SK-N-SH treated with all-trans-retinoic acid at 6 μM for 48 hours (cell line): ENCODE results near the gene ME3.

ENCODE experiments used
- ATAC-seq: fragments of 200-7000 bp; cut with Tn5 transposase; 3 replicates; pipeline ENCODE4 v1.9.1; 2020; ENCODE audit warnings: mild to moderate bottlenecking, moderate library complexity
- ARNTL ChIP-seq: fragments of 450-650 bp; formaldehyde crosslinking; IDR thresholded peaks from 2 replicates; pipeline ENCODE4 v1.5.0; 2020; ENCODE audit warnings: low read depth, mild to moderate bottlenecking, moderate library complexity, borderline replicate concordance
- BACH2 ChIP-seq: fragments of 250-450 bp; sonication (Bioruptor Pico); IDR thresholded peaks from 2 replicates; pipeline ENCODE4 v1.9.0; 2021; ENCODE audit warnings: mild to moderate bottlenecking, borderline replicate concordance
- CSDC2 ChIP-seq: fragments of 250-450 bp; sonication (Bioruptor Pico); IDR thresholded peaks from 2 replicates; pipeline ENCODE4 v1.5.0; 2020; ENCODE audit warnings: mild to moderate bottlenecking, moderate library complexity
- ESRRG ChIP-seq: fragments of 250-450 bp; sonication (Bioruptor Pico); IDR thresholded peaks from 2 replicates; pipeline ENCODE4 v1.6.1; 2021; ENCODE audit warnings: mild to moderate bottlenecking
- GLIS3 ChIP-seq: fragments of 250-450 bp; sonication (Bioruptor Pico); IDR thresholded peaks from 2 replicates; pipeline ENCODE4 v1.5.0; 2020; ENCODE audit warnings: mild to moderate bottlenecking, moderate library complexity
- OSR1 ChIP-seq: fragments of 250-450 bp; sonication (Bioruptor Pico); IDR thresholded peaks from 2 replicates; pipeline ENCODE4 v1.8.0; 2022; ENCODE audit warnings: moderate library complexity, mild to moderate bottlenecking, inconsistent platforms
- RARB ChIP-seq: fragments of 250-450 bp; sonication (Bioruptor Pico); IDR thresholded peaks from 2 replicates; pipeline ENCODE4 v1.8.0; 2021; ENCODE audit warnings: mild to moderate bottlenecking, moderate library complexity
- TCF4 ChIP-seq: fragments of 250-450 bp; sonication (Bioruptor Pico); IDR thresholded peaks from 2 replicates; pipeline ENCODE4 v1.8.0; 2021; ENCODE audit warnings: mild to moderate bottlenecking, moderate library complexity, borderline replicate concordance
- TOX ChIP-seq: fragments of 250-450 bp; sonication (Bioruptor Pico); IDR thresholded peaks from 2 replicates; pipeline ENCODE4 v1.8.0; 2021; ENCODE audit warnings: mild to moderate bottlenecking, moderate library complexity, borderline replicate concordance
- ZFP3 ChIP-seq: fragments of 250-450 bp; sonication (Bioruptor Pico); IDR thresholded peaks from 2 replicates; pipeline ENCODE4 v1.5.0; 2020; ENCODE audit warnings: mild to moderate bottlenecking, moderate library complexity
- ZFP30 ChIP-seq: fragments of 450-650 bp; formaldehyde crosslinking; IDR thresholded peaks from 2 replicates; pipeline ENCODE4 v1.5.0; 2022; ENCODE audit warnings: mild to moderate bottlenecking, moderate library complexity
- ZNF565 ChIP-seq: fragments of 450-650 bp; formaldehyde crosslinking; conservative IDR thresholded peaks from 2 replicates; pipeline ENCODE4 v1.5.0; 2020; ENCODE audit warnings: low read depth, mild to moderate bottlenecking, moderate library complexity
- TF ChIP-seq, protein P1 (sequence below): fragments of 250-450 bp; sonication (Bioruptor Pico); IDR thresholded peaks from 2 replicates; pipeline ENCODE4 v1.5.1; 2020; ENCODE audit warnings: low read depth, mild to moderate bottlenecking, moderate library complexity
- TF ChIP-seq, protein P2 (sequence below): fragments of 250-450 bp; sonication (Bioruptor Pico); IDR thresholded peaks from 2 replicates; pipeline ENCODE4 v1.8.0; 2020; ENCODE audit warnings: mild to moderate bottlenecking, moderate library complexity, borderline replicate concordance
- TF ChIP-seq, protein P3 (sequence below): fragments of 250-450 bp; sonication (Bioruptor Pico); IDR thresholded peaks from 2 replicates; pipeline ENCODE4 v1.5.0; 2020; ENCODE audit warnings: mild to moderate bottlenecking, moderate library complexity
- TF ChIP-seq, protein P4 (sequence below): fragments of 250-450 bp; sonication (Bioruptor Pico); IDR thresholded peaks from 2 replicates; pipeline ENCODE4 v1.5.1; 2021; ENCODE audit warnings: mild to moderate bottlenecking, moderate library complexity

Gene ME3

DNA sequence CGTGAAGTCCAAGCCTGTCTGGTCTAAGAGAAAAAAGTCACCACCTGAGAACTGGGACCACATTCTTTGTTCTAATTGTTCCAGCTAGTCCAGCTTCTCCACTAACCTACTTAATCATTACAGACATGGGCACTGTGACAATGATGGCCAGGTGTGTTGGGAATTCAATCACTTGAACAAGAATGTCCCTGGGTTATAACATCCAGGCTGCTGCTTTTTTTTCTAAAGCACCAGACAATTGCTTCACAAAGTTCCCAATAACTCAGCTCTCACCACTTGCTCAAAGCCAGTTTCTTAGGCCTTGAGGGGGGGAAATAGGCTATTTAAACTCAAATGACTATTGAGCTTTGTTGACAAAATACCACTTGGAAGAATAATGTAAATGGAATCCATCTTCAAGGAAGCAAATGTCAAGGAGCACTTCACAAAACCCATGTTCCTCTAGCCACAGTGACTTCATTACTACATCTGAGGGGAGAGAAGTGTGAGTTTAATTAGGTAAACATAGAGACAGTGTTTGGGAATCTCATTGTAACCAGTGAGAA, 80.3 kb downstream of the ME3 start:
- ATAC-seq = peak; percentile 18; the same call in 2 of the 3 replicates
- TF ChIP-seq TOX (CRISPR knock-in tag) (no peak), GLIS3 (no peak), ESRRG (CRISPR knock-in tag) (no peak), RARB (no peak), ZFP30 (CRISPR knock-in tag) (no peak), OSR1 (CRISPR knock-in tag) (no peak)

DNA sequence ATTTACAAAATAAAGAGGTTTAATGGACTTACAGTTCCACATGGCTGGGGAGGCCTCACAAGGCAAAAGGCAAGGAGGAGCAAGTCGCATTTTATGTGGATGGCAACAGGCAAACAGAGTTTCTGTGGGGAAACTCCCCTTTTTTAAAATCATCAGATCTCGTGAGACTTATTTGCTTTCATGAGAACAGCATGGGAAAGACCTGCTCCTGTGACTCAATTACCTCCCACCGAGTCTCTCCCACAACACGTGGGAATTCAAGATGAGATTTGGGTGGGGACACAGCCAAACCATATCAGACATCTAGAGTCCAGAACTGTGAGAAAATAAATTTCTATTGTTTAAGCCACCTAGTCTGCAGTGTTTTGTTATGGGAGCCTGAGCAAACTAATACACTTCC, 80.8 kb downstream of the ME3 start:
- no peak for ATAC-seq
- TF ChIP-seq GLIS3 = no peak
- no peak for TF ChIP-seq CSDC2 (CRISPR knock-in tag)
- TF ChIP-seq, protein P1, sequence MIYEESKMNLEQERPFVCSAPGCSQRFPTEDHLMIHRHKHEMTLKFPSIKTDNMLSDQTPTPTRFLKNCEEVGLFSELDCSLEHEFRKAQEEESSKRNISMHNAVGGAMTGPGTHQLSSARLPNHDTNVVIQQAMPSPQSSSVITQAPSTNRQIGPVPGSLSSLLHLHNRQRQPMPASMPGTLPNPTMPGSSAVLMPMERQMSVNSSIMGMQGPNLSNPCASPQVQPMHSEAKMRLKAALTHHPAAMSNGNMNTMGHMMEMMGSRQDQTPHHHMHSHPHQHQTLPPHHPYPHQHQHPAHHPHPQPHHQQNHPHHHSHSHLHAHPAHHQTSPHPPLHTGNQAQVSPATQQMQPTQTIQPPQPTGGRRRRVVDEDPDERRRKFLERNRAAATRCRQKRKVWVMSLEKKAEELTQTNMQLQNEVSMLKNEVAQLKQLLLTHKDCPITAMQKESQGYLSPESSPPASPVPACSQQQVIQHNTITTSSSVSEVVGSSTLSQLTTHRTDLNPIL = no peak
- TF ChIP-seq, protein P2, sequence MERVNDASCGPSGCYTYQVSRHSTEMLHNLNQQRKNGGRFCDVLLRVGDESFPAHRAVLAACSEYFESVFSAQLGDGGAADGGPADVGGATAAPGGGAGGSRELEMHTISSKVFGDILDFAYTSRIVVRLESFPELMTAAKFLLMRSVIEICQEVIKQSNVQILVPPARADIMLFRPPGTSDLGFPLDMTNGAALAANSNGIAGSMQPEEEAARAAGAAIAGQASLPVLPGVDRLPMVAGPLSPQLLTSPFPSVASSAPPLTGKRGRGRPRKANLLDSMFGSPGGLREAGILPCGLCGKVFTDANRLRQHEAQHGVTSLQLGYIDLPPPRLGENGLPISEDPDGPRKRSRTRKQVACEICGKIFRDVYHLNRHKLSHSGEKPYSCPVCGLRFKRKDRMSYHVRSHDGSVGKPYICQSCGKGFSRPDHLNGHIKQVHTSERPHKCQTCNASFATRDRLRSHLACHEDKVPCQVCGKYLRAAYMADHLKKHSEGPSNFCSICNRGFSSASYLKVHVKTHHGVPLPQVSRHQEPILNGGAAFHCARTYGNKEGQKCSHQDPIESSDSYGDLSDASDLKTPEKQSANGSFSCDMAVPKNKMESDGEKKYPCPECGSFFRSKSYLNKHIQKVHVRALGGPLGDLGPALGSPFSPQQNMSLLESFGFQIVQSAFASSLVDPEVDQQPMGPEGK = no peak
- no peak for TF ChIP-seq OSR1 (CRISPR knock-in tag)
- TF ChIP-seq, protein P3, sequence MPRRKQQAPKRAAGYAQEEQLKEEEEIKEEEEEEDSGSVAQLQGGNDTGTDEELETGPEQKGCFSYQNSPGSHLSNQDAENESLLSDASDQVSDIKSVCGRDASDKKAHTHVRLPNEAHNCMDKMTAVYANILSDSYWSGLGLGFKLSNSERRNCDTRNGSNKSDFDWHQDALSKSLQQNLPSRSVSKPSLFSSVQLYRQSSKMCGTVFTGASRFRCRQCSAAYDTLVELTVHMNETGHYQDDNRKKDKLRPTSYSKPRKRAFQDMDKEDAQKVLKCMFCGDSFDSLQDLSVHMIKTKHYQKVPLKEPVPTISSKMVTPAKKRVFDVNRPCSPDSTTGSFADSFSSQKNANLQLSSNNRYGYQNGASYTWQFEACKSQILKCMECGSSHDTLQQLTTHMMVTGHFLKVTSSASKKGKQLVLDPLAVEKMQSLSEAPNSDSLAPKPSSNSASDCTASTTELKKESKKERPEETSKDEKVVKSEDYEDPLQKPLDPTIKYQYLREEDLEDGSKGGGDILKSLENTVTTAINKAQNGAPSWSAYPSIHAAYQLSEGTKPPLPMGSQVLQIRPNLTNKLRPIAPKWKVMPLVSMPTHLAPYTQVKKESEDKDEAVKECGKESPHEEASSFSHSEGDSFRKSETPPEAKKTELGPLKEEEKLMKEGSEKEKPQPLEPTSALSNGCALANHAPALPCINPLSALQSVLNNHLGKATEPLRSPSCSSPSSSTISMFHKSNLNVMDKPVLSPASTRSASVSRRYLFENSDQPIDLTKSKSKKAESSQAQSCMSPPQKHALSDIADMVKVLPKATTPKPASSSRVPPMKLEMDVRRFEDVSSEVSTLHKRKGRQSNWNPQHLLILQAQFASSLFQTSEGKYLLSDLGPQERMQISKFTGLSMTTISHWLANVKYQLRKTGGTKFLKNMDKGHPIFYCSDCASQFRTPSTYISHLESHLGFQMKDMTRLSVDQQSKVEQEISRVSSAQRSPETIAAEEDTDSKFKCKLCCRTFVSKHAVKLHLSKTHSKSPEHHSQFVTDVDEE = no peak
- no peak for TF ChIP-seq ZFP30 (CRISPR knock-in tag)
- TF ChIP-seq TCF4 (CRISPR knock-in tag) = no peak
- no peak for TF ChIP-seq ZFP3 (CRISPR knock-in tag)

DNA sequence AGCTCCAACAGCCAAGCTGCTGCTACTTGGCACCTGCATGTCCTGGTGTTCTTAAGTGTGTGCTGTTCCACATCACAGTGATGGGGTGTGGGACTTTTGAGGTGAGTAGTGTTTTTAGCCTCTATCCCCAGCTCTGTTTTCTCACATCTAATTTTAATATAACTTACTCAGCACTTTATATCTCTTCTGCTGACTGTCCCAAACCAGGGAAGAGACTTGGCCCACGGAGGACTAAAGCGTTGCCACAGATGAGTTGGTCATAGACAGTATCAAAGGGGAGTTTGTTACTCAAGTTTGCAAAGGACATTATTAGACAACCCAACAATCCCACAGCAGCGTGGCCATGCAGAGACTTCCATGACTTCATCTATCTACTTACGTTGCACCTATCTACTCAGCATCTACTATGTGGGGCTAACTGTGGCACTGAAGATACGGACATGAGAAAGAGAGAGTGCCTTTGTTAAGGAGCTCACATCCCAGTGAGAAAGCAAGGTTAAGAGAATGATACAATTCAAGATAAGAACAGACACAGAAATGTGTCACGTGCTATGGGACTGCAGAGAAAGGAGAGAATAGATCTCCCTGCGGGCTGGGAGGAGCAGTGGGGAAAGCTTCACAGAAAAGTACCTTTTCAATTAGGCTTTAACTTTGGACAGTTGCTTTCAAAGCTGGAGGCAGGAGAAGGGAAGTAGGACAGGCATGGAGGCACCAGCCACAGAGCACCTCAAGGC, 82.4 kb downstream of the ME3 start:
- TF ChIP-seq ESRRG (CRISPR knock-in tag) (no peak), CSDC2 (CRISPR knock-in tag) (no peak), OSR1 (CRISPR knock-in tag) (no peak), ARNTL (no peak), BACH2 (no peak), ZNF565 (CRISPR knock-in tag) (no peak)
- TF ChIP-seq, protein P2 = no peak
- TF ChIP-seq, protein P3 = no peak
- TF ChIP-seq, protein P4, sequence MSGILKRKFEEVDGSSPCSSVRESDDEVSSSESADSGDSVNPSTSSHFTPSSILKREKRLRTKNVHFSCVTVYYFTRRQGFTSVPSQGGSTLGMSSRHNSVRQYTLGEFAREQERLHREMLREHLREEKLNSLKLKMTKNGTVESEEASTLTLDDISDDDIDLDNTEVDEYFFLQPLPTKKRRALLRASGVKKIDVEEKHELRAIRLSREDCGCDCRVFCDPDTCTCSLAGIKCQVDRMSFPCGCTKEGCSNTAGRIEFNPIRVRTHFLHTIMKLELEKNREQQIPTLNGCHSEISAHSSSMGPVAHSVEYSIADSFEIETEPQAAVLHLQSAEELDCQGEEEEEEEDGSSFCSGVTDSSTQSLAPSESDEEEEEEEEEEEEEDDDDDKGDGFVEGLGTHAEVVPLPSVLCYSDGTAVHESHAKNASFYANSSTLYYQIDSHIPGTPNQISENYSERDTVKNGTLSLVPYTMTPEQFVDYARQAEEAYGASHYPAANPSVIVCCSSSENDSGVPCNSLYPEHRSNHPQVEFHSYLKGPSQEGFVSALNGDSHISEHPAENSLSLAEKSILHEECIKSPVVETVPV (CRISPR knock-in tag) = no peak
- no peak for ATAC-seq
